ENCODE measurements around the gene MCU. TPM values are rescaled to one million over a fixed set of nuclear protein-coding genes. Genes with fewer than 3 reads are reported as not detected.

Gene MCU
- total and polyA plus RNA-seq, 2 donors (not counting 1 experiment from before 2014, with no cell fraction given): 11.7 to 21.1 TPM

GRCh38 chr10:72890086-72890485 lies 198.1 kb downstream of the MCU start:
- Histone ChIP-seq H3K9ac (ENCODE audit: low read length) (no peak overlapping the region), H4K20me1 (ENCODE audit: control insufficient read depth, insufficient read depth, low read length, poor library complexity, severe bottlenecking) (no peaks in the 10 kb centered on the region), H3K4me3 (ENCODE audit: control extremely low read depth in 1 of 5, extremely low read depth in 1 of 5, insufficient read depth in 1 of 5, low read depth in 2 of 5, low read length in 4 of 5) (no peak overlapping the region), H3K4me2 (replicated peaks; ENCODE audit: low read depth, low read length, poor library complexity, severe bottlenecking) (no peak overlapping the region), H3K9me3 (ENCODE audit: control extremely low read depth in 1 of 3, control insufficient read depth in 2 of 3, insufficient read depth in 1 of 3, low read length in 2 of 3) (no peaks in the 10 kb centered on the region), H3K27me3 (replicated peaks in 1 of 4; ENCODE audit: control extremely low read depth in 1 of 4, control insufficient read depth in 3 of 4, insufficient read depth in 4 of 4, low read length in 3 of 4) (no peaks in the 10 kb centered on the region), H3K27ac (ENCODE audit: low read length in 2 of 2) (no peak overlapping the region), H3K79me2 (ENCODE audit: control insufficient read depth, insufficient read depth, low read length) (no peaks in the 10 kb centered on the region), H2AFZ (ENCODE audit: insufficient read depth, low read depth, low read length, poor library complexity, severe bottlenecking) (no peak overlapping the region), H3K4me1 (ENCODE audit: control insufficient read depth in 2 of 2, insufficient read depth in 2 of 2, low read length in 2 of 2) (peaks cover 6 to 8% of the 10 kb centered on the region in 2 donors), H3K36me3 (replicated peaks in 1 of 2; ENCODE audit: control extremely low read depth in 1 of 2, control insufficient read depth in 1 of 2, extremely low read depth in 1 of 2, insufficient read depth in 2 of 2, low read length in 1 of 2) (no peaks in the 10 kb centered on the region)
- no peak overlapping the region for H3K27ac Mint-ChIP-seq
- POLR2A ChIA-PET: no interaction called here
- CTCF ChIA-PET: no interaction called here
- H3K4me1 Mint-ChIP-seq: peaks cover 7% of the 10 kb centered on the region
- H3K4me3 Mint-ChIP-seq: no peak overlapping the region
- H3K27me3 Mint-ChIP-seq: peaks cover 6% of the 10 kb centered on the region
- ATAC-seq (ENCODE audit: low read depth) (no peak), DNase-seq (no peak)
- intact Hi-C loops (cut with micrococcal nuclease): no loop called here
- TF ChIP-seq EZH2 (IDR thresholded peaks at IDR 0.05; ENCODE audit: borderline replicate concordance, insufficient read depth, low read depth, low read length, poor library complexity, severe bottlenecking): no peak
- TF ChIP-seq, protein P1, sequence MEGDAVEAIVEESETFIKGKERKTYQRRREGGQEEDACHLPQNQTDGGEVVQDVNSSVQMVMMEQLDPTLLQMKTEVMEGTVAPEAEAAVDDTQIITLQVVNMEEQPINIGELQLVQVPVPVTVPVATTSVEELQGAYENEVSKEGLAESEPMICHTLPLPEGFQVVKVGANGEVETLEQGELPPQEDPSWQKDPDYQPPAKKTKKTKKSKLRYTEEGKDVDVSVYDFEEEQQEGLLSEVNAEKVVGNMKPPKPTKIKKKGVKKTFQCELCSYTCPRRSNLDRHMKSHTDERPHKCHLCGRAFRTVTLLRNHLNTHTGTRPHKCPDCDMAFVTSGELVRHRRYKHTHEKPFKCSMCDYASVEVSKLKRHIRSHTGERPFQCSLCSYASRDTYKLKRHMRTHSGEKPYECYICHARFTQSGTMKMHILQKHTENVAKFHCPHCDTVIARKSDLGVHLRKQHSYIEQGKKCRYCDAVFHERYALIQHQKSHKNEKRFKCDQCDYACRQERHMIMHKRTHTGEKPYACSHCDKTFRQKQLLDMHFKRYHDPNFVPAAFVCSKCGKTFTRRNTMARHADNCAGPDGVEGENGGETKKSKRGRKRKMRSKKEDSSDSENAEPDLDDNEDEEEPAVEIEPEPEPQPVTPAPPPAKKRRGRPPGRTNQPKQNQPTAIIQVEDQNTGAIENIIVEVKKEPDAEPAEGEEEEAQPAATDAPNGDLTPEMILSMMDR (IDR thresholded peaks at IDR 0.05): no peak
- no peaks in the 10 kb centered on the region for H3K9me3 Mint-ChIP-seq (ENCODE audit: insufficient read depth)
- 100% methylated on average over 1 of the region's 2 CpGs for WGBS (ENCODE audit: insufficient coverage)

DNA sequence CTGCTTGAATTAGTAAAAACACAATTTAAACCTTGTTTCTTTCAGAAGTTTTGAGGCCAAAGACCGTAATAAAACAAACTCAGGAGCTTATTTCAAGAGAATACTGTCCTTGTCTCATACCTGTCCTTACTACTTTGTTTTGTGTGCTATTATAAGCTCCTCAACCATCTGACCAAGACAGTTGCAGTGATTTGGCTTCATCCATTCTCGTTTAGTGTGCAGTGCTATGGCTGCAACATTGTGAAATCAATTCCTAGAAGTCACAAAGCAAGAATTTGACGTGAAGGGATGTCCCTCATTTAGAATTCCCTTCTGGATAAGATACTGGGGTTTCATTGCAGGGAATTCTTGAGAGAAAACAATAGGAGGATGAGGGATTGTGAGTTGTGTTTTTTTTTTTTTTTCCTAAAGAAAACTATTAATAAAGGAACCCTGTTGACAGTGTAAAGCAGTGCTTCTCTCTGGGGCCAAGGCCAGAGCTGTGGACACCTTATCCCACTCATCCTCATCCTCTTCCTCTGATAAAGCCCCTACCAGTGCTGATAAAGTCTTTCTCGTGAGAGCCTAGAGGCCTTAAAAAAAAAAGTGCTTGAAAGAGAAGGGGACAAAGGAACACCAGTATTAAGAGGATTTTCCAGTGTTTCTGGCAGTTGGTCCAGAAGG lies 201.3 kb downstream of the MCU start, which contains the start of gene OIT3:
Gene OIT3 (plus strand): TSS at position 604 of the 663 bp plus-strand sequence. CDS start 60 bp downstream, outside the sequence.
- Histone ChIP-seq H3K36me3 (replicated peaks in 1 of 2; ENCODE audit: control extremely low read depth in 1 of 2, control insufficient read depth in 1 of 2, extremely low read depth in 1 of 2, insufficient read depth in 2 of 2, low read length in 1 of 2) (no peaks in the 10 kb centered on the region), H3K27ac (ENCODE audit: low read length in 2 of 2) (no peak within 1 kb of the TSS), H3K4me3 (ENCODE audit: control extremely low read depth in 1 of 5, extremely low read depth in 1 of 5, insufficient read depth in 1 of 5, low read depth in 2 of 5, low read length in 4 of 5) (no peak within 1 kb of the TSS), H3K4me2 (replicated peaks; ENCODE audit: low read depth, low read length, poor library complexity, severe bottlenecking) (no peak within 1 kb of the TSS), H3K4me1 (ENCODE audit: control insufficient read depth in 2 of 2, insufficient read depth in 2 of 2, low read length in 2 of 2) (no peaks in the 10 kb centered on the region), H3K79me2 (ENCODE audit: control insufficient read depth, insufficient read depth, low read length) (no peaks in the 10 kb centered on the region), H4K20me1 (ENCODE audit: control insufficient read depth, insufficient read depth, low read length, poor library complexity, severe bottlenecking) (no peaks in the 10 kb centered on the region), H3K9me3 (ENCODE audit: control extremely low read depth in 1 of 3, control insufficient read depth in 2 of 3, insufficient read depth in 1 of 3, low read length in 2 of 3) (no peaks in the 10 kb centered on the region), H3K9ac (ENCODE audit: low read length) (no peak within 1 kb of the TSS), H2AFZ (ENCODE audit: insufficient read depth, low read depth, low read length, poor library complexity, severe bottlenecking) (no peak within 1 kb of the TSS), H3K27me3 (replicated peaks in 1 of 4; ENCODE audit: control extremely low read depth in 1 of 4, control insufficient read depth in 3 of 4, insufficient read depth in 4 of 4, low read length in 3 of 4) (peaks cover 0 to 4% (median 2%) of the 10 kb centered on the region in 4 experiments)
- Mint-ChIP-seq H3K27me3 (peaks cover 6% of the 10 kb centered on the region), H3K27ac (no peak within 1 kb of the TSS), H3K9me3 (ENCODE audit: insufficient read depth) (no peaks in the 10 kb centered on the region), H3K4me1 (no peaks in the 10 kb centered on the region), H3K4me3 (no peak within 1 kb of the TSS)
- ATAC-seq (ENCODE audit: low read depth): no peak
- no peak for DNase-seq
- 70% methylated on average over 2 of the region's 4 CpGs for WGBS (ENCODE audit: insufficient coverage)
- ChIA-PET CTCF (no interaction called here), POLR2A (no interaction called here)
- TF ChIP-seq EZH2 (IDR thresholded peaks at IDR 0.05; ENCODE audit: borderline replicate concordance, insufficient read depth, low read depth, low read length, poor library complexity, severe bottlenecking): no peak
- TF ChIP-seq, protein P1 (IDR thresholded peaks at IDR 0.05): no peak
- intact Hi-C loops (cut with micrococcal nuclease): no loop called here

All from B cell (primary cell).